ENCODE results near the gene PDE10A.

GRCh38 chr6:165675120-165675519 is 12.1 kb upstream of the PDE10A start:
- no peak for TF ChIP-seq CTCF (IDR thresholded peaks at IDR 0.05)
- no peak for TF ChIP-seq POLR2A (IDR thresholded peaks at IDR 0.05)

All from tibial nerve (tissue), 3 donors.